Body of pancreas (tissue), 4 donors: ENCODE measurements around the gene SSR1. TPM values are rescaled to one million over a fixed set of nuclear protein-coding genes. Genes with fewer than 3 reads are reported as not detected.
"Not testable (repeated sequence)": the region's sequence is repeated elsewhere in the genome, so short reads cannot be mapped to it uniquely, and the experiment has no call there.

ENCODE experiments used
- ATAC-seq: fragments of 150-250 bp; one replicate; pipeline ENCODE4 v1.9.1; 2016
- DNase-seq, 4 donors: peaks; one replicate each; pipeline ENCODE4 v3.0.0-alpha.2; 2019
- H3K27ac ChIP-seq, 4 donors: fragments of 200-600 bp; sonication (generic); 1 replicate in 3 of 4; 2 replicates in 1 of 4; pipeline versions ENCODE4 v1.5.1 to v1.6.1; 2016 to 2019; ENCODE audit warnings: mild to moderate bottlenecking in 1 of 4, mixed read lengths in 1 of 4, moderate library complexity in 1 of 4
- H3K27me3 ChIP-seq, 2 donors: fragments of 200-600 bp; sonication (generic); one replicate each; pipeline ENCODE4 v1.6.0; 2016; ENCODE audit warnings: mild to moderate bottlenecking in 1 of 2
- H3K36me3 ChIP-seq, 2 donors: fragments of 200-600 bp; sonication (generic); replicated peaks in 1 of 2; 2 replicates each; pipeline ENCODE4 v1.5.1; 2016; ENCODE audit warnings: low read depth in 2 of 2; ENCODE audit not compliant: insufficient read depth in 1 of 2
- H3K4me1 ChIP-seq: fragments of 200-600 bp; sonication (generic); one replicate; pipeline ENCODE4 v1.6.0; 2016
- H3K4me3 ChIP-seq, 2 donors: fragments of 200-600 bp; sonication (generic); 1 replicate in 1 of 2; 2 replicates in 1 of 2; pipeline ENCODE4 v1.5.1; 2016 to 2019
- H3K9me3 ChIP-seq, 3 donors: fragments of 200-600 bp; sonication (generic); 1 replicate in 2 of 3; 2 replicates in 1 of 3; pipeline ENCODE4 v1.5.1; 2016
- CTCF ChIP-seq, 7 experiments: fragments of 450-650 bp in 4 of 7; fragments of 200-600 bp in 3 of 7; sonication (generic) in 3 of 7; IDR thresholded peaks; one replicate each; pipeline ENCODE4 v1.5.1; 2016 to 2019; ENCODE audit warnings: antibody characterized with exemption in 7 of 7
- POLR2A ChIP-seq, 3 donors: fragments of 450-650 bp; IDR thresholded peaks; one replicate each; pipeline ENCODE4 v1.6.1; 2016; ENCODE audit warnings: antibody characterized with exemption in 3 of 3, mild to moderate bottlenecking in 2 of 3
- WGBS, 2 donors: methylation state at CpG; one replicate each; pipeline ENCODE4 v1.1.5; 2017; 5-methylcytosine and 5-hydroxymethylcytosine counted together
- intact Hi-C: fragments of 100-400 bp; cut with DNase I; formaldehyde crosslinking; loops from one replicate; pipeline ENCODE4 v1.15.1; 2023
- total RNA-seq, 2 donors: library from RNA; depleted of rRNA; stranded (reverse); fragments of >200 nt; gene quantifications; one replicate each; pipeline ENCODE4 v1.1.0, GENCODE V29; 2016

SSR1 gene
- total RNA-seq, 2 donors from 2014 or later: 50.1 TPM

- no peaks in the 10 kb centered on the region for H3K9me3 ChIP-seq
- ATAC-seq (no peak), DNase-seq (no peak)
- WGBS, 2 donors: 79 to 80% methylated on average over 3 of the region's 3 CpGs
- H3K36me3 ChIP-seq: no peaks in the 10 kb centered on the region
- no peaks in the 10 kb centered on the region for H3K27me3 ChIP-seq
- H3K4me3 ChIP-seq: no peak overlapping the region
- H3K4me1 ChIP-seq: no peaks in the 10 kb centered on the region
- no peak overlapping the region for H3K27ac ChIP-seq
- TF ChIP-seq CTCF (IDR thresholded peaks at IDR 0.05) (no peak), POLR2A (IDR thresholded peaks at IDR 0.05) (no peak)
- intact Hi-C loops: no loop called here
Observed at GRCh38 chr6:7325750-7326149, 12.8 kb upstream of the SSR1 start.

- H3K4me3 ChIP-seq: no peak overlapping the region
- no peaks in the 10 kb centered on the region for H3K4me1 ChIP-seq
- TF ChIP-seq CTCF (IDR thresholded peaks at IDR 0.05): no peak
- no peak for TF ChIP-seq POLR2A (IDR thresholded peaks at IDR 0.05)
- H3K9me3 ChIP-seq: no peaks in the 10 kb centered on the region
- no peaks in the 10 kb centered on the region for H3K27me3 ChIP-seq
- intact Hi-C loops: no loop called here
- DNase-seq: peak in 1 of 4 donors; percentile 61
- H3K27ac ChIP-seq: peak overlapping the region in 1 of 4 donors; percentile 64
- H3K36me3 ChIP-seq: no peaks in the 10 kb centered on the region
- ATAC-seq: no peak
- 66 to 79% methylated on average over 7 of the region's 7 CpGs for WGBS, 2 donors
Observed at GRCh38 chr6:7324520-7324919, 11.5 kb upstream of the SSR1 start.

- intact Hi-C loops: no loop called here
- H3K4me1 ChIP-seq: no peaks in the 10 kb centered on the region
- no peak overlapping the region for H3K27ac ChIP-seq
- ATAC-seq: no peak
- H3K4me3 ChIP-seq: no peak overlapping the region
- H3K9me3 ChIP-seq: no peaks in the 10 kb centered on the region
- no peak for DNase-seq
- H3K36me3 ChIP-seq: no peaks in the 10 kb centered on the region
- TF ChIP-seq POLR2A (IDR thresholded peaks at IDR 0.05): no peak
- TF ChIP-seq CTCF (IDR thresholded peaks at IDR 0.05): no peak
- no peaks in the 10 kb centered on the region for H3K27me3 ChIP-seq
Observed at GRCh38 chr6:7323074-7323473, 10.1 kb upstream of the SSR1 start.

- H3K4me3 ChIP-seq, H3K9me3 ChIP-seq, H3K27ac ChIP-seq, H3K27me3 ChIP-seq, ATAC-seq, intact Hi-C loops, H3K4me1 ChIP-seq, DNase-seq, H3K36me3 ChIP-seq: not testable (repeated sequence)
- WGBS, 2 donors: 77 to 86% methylated on average over 6 of the region's 6 CpGs
Observed at GRCh38 chr6:7321866-7322265, 8.9 kb upstream of the SSR1 start.

- H3K4me3 ChIP-seq, H3K4me1 ChIP-seq, DNase-seq, intact Hi-C loops, H3K27me3 ChIP-seq, H3K36me3 ChIP-seq, ATAC-seq, H3K27ac ChIP-seq, H3K9me3 ChIP-seq: not testable (repeated sequence)
- 86 to 92% methylated on average over 2 of the region's 2 CpGs for WGBS, 2 donors
Observed at GRCh38 chr6:7319406-7319805, 6.4 kb upstream of the SSR1 start.

GRCh38 chr6:7317538-7317937 lies 4.5 kb upstream of the SSR1 start:
- Histone ChIP-seq H3K4me1 (peaks cover 5% of the 10 kb centered on the region), H3K27me3 (no peaks in the 10 kb centered on the region), H3K36me3 (no peaks in the 10 kb centered on the region), H3K9me3 (no peaks in the 10 kb centered on the region), H3K27ac (no peak overlapping the region), H3K4me3 (no peak overlapping the region)
- intact Hi-C loops: no loop called here
- DNase-seq: no peak
- ATAC-seq: no peak
- TF ChIP-seq POLR2A (IDR thresholded peaks at IDR 0.05) (no peak), CTCF (IDR thresholded peaks at IDR 0.05) (no peak)
- 85 to 86% methylated on average over 9 of the region's 9 CpGs for WGBS, 2 donors
